K562 (cell line): ENCODE results near the gene XRN1. TPM values are rescaled to one million over a fixed set of nuclear protein-coding genes. Genes with fewer than 3 reads are reported as not detected.

Source experiments
- DACH1 ChIP-seq: fragments of 450-650 bp; IDR thresholded peaks from 2 replicates; pipeline ENCODE4 v1.6.1; 2018; ENCODE audit not compliant: partially characterized antibody
- KAT2B ChIP-seq: IDR thresholded peaks from one replicate; pipeline ENCODE4 v1.6.1; 2012; ENCODE audit warnings: low read depth, mild to moderate bottlenecking, control low read depth, inconsistent platforms, low read length, moderate library complexity
- KLF10 ChIP-seq: fragments of 250-450 bp; sonication (Bioruptor Pico); IDR thresholded peaks from 2 replicates; pipeline ENCODE4 v1.6.1; 2021; ENCODE audit warnings: matching md5 sums
- MBD1 ChIP-seq: fragments of 250-450 bp; sonication (Bioruptor Pico); IDR thresholded peaks from 2 replicates; pipeline ENCODE4 v1.8.0; 2022; ENCODE audit warnings: inconsistent platforms
- MCM2 ChIP-seq: fragments of 450-650 bp; IDR thresholded peaks from 2 replicates; pipeline ENCODE4 v1.6.1; 2017; ENCODE audit warnings: low read depth, mild to moderate bottlenecking
- MEF2A ChIP-seq: IDR thresholded peaks from 2 replicates; pipeline ENCODE4 v1.6.1; 2011; ENCODE audit warnings: low read depth, mild to moderate bottlenecking, low read length, moderate library complexity; ENCODE audit not compliant: control insufficient read depth
- SRSF3 ChIP-seq: fragments of 200-400 bp; formaldehyde crosslinking; IDR thresholded peaks from 2 replicates; pipeline ENCODE4 v1.6.1; 2016; ENCODE audit warnings: mild to moderate bottlenecking, low read length, moderate library complexity; ENCODE audit not compliant: insufficient read depth
- ZNF518B ChIP-seq: fragments of 250-450 bp; sonication (Bioruptor Pico); IDR thresholded peaks from 2 replicates; pipeline ENCODE4 v1.5.0; 2021; ENCODE audit warnings: mild to moderate bottlenecking, moderate library complexity
- ZNF57 ChIP-seq: fragments of 450-650 bp; formaldehyde crosslinking; IDR thresholded peaks from 2 replicates; pipeline ENCODE4 v1.4.0; 2020; ENCODE audit warnings: mild to moderate bottlenecking, moderate library complexity
- polyA plus RNA-seq, 8 experiments: library from polyadenylated mRNA; depleted of rRNA in 4 of 8; stranded (reverse) in 5 of 8; unstranded in 3 of 8; fragments of >200 nt; fragmentation: Nextera tagmentation in 2 of 8; fragmentation: Illumina TruSeq in 1 of 8; extraction: Ambion mirVana in 2 of 8; extraction: Trizol in 1 of 8; gene quantifications; 2 replicates each; pipeline versions ENCODE4 v1.2.1 to v1.2.3, GENCODE V29; 2011 to 2014; ENCODE audit warnings: inconsistent platforms in 1 of 8, missing spikeins in 1 of 8
- total RNA-seq, 7 experiments: library from RNA; depleted of rRNA in 6 of 7; stranded (reverse); fragments of >200 nt in 6 of 7; fragmentation: Illumina TruSeq in 2 of 7; extraction: Trizol in 2 of 7; gene quantifications; 2 replicates each; pipeline versions ENCODE4 v1.2.1 to v1.2.3, GENCODE V29; 2011 to 2021; ENCODE audit warnings: low replicate concordance in 1 of 7
- TF ChIP-seq, protein P1 (sequence below): fragments of 250-450 bp; sonication (Bioruptor Pico); IDR thresholded peaks from 2 replicates; pipeline ENCODE4 v1.8.0; 2021; ENCODE audit warnings: mild to moderate bottlenecking, moderate library complexity

The XRN1 gene
- total and polyA plus RNA-seq, 9 of the 15 experiments (the other 6 are each of a cell fraction or from before 2014, with no cell fraction given): 3.1 to 28.4 (median 17.2) TPM

- TF ChIP-seq, protein P1, sequence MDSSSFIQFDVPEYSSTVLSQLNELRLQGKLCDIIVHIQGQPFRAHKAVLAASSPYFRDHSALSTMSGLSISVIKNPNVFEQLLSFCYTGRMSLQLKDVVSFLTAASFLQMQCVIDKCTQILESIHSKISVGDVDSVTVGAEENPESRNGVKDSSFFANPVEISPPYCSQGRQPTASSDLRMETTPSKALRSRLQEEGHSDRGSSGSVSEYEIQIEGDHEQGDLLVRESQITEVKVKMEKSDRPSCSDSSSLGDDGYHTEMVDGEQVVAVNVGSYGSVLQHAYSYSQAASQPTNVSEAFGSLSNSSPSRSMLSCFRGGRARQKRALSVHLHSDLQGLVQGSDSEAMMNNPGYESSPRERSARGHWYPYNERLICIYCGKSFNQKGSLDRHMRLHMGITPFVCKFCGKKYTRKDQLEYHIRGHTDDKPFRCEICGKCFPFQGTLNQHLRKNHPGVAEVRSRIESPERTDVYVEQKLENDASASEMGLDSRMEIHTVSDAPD (CRISPR knock-in tag): no peak
- no peak for TF ChIP-seq MEF2A
- no peak for TF ChIP-seq SRSF3
- no peak for TF ChIP-seq ZNF518B (CRISPR knock-in tag)
- no peak for TF ChIP-seq KAT2B
- TF ChIP-seq ZNF57 (CRISPR knock-in tag): no peak
- no peak for TF ChIP-seq MBD1 (CRISPR knock-in tag)
- no peak for TF ChIP-seq DACH1
- no peak for TF ChIP-seq KLF10 (CRISPR knock-in tag)
- no peak for TF ChIP-seq MCM2
Observed at GRCh38 chr3:142450881-142451280, 3.0 kb upstream of the XRN1 start (continued).
